GM12878 (cell line): Measurements from ENCODE around the gene TIMM22. TPM values are rescaled to one million over a fixed set of nuclear protein-coding genes. Genes with fewer than 3 reads are reported as not detected.

Source experiments
- BHLHE40 ChIP-seq, 2 experiments: fragments of 450-650 bp in 1 of 2; IDR thresholded peaks; 2 replicates each; pipeline ENCODE4 v1.6.1; 2011 to 2017; ENCODE audit warnings: low read depth in 2 of 2, borderline replicate concordance in 1 of 2, improper control_type of control experiment in 1 of 2, low read length in 1 of 2, mild to moderate bottlenecking in 1 of 2
- CBX3 ChIP-seq: fragments of 200-600 bp; sonication (generic); IDR thresholded peaks from 2 replicates; pipeline ENCODE4 v1.6.1; 2016; ENCODE audit warnings: low read depth, borderline replicate concordance
- ESRRA ChIP-seq: IDR thresholded peaks from 2 replicates; pipeline ENCODE4 v1.6.1; 2012; ENCODE audit warnings: mild to moderate bottlenecking, low read length, improper control_type of control experiment
- MYB ChIP-seq: fragments of 150-350 bp; IDR thresholded peaks from 2 replicates; pipeline ENCODE4 v1.6.1; 2014; ENCODE audit warnings: mild to moderate bottlenecking, low read depth, low read length, borderline replicate concordance
- PRDM15 ChIP-seq: fragments of 450-650 bp; formaldehyde crosslinking; IDR thresholded peaks from 2 replicates; pipeline ENCODE4 v1.4.0; 2020; ENCODE audit warnings: mild to moderate bottlenecking, moderate library complexity
- SIN3A ChIP-seq: IDR thresholded peaks from 2 replicates; pipeline ENCODE4 v1.6.1; 2012; ENCODE audit warnings: low read depth, low read length, improper control_type of control experiment
- STAT3 ChIP-seq: IDR thresholded peaks from 2 replicates; pipeline ENCODE4 v1.6.1; 2011; ENCODE audit warnings: low read depth, low read length, improper control_type of control experiment
- polyA plus RNA-seq, 11 experiments: library from polyadenylated mRNA; depleted of rRNA in 4 of 11; unstranded in 6 of 11; stranded (reverse) in 5 of 11; fragments of >200 nt; fragmentation: Nextera tagmentation in 4 of 11; fragmentation: Illumina TruSeq in 1 of 11; extraction: Ambion mirVana in 4 of 11; extraction: Trizol in 1 of 11; gene quantifications; 1 replicate in 1 of 11; 2 replicates in 10 of 11; pipeline versions ENCODE4 v1.2.1 to v1.2.3, GENCODE V29; 2011 to 2016; ENCODE audit warnings: inconsistent platforms in 2 of 11, missing spikeins in 2 of 11, low read depth in 1 of 11
- total RNA-seq, 4 experiments: library from RNA; depleted of rRNA in 3 of 4; stranded (reverse); fragments of >200 nt in 3 of 4; fragmentation: Illumina TruSeq in 1 of 4; extraction: Trizol in 1 of 4; gene quantifications; 2 replicates each; pipeline versions ENCODE4 v1.2.1 to v1.2.3, GENCODE V29; 2013 to 2021
- TF ChIP-seq, protein P1 (sequence below): IDR thresholded peaks from 2 replicates; pipeline ENCODE4 v1.6.1; 2012; ENCODE audit warnings: mild to moderate bottlenecking, low read depth, low read length
- TF ChIP-seq, protein P2 (sequence below): fragments of 450-650 bp; IDR thresholded peaks from 2 replicates; pipeline ENCODE4 v1.6.1; 2017; ENCODE audit warnings: mild to moderate bottlenecking

Gene TIMM22
- total and polyA plus RNA-seq, 10 of the 15 experiments (the other 5 are each of a cell fraction or from before 2014, with no cell fraction given), result 4.4 to 25.0 (median 10.6) TPM

DNA sequence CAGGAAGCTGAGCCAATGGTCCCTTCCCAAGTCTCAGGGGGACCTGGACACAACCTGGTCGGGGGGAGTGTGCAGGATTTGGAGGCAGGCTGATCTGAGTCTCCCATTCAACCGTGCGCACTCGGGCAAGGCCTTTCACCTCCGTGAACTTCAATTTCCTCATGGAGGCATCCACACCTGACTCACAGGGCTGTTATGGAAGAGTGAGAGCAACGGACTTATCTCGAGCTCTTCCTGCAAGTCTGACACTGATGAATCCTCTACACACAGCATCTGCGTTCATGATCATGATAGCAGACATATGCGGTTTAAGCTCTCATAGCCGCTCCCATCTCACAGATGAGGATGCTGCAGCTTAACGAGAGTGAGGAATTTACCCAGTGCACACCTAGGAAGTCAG, 21.6 kb downstream of the TIMM22 start (continued):
- TF ChIP-seq PRDM15 (no peak), SIN3A (no peak), BHLHE40 (IDR thresholded peaks at IDR 0.05; ENCODE audit: borderline replicate concordance in 1 of 2, low read depth in 2 of 2, low read length in 1 of 2) (no peak), ESRRA (no peak), CBX3 (no peak), STAT3 (no peak), MYB (no peak)
- TF ChIP-seq, protein P1, sequence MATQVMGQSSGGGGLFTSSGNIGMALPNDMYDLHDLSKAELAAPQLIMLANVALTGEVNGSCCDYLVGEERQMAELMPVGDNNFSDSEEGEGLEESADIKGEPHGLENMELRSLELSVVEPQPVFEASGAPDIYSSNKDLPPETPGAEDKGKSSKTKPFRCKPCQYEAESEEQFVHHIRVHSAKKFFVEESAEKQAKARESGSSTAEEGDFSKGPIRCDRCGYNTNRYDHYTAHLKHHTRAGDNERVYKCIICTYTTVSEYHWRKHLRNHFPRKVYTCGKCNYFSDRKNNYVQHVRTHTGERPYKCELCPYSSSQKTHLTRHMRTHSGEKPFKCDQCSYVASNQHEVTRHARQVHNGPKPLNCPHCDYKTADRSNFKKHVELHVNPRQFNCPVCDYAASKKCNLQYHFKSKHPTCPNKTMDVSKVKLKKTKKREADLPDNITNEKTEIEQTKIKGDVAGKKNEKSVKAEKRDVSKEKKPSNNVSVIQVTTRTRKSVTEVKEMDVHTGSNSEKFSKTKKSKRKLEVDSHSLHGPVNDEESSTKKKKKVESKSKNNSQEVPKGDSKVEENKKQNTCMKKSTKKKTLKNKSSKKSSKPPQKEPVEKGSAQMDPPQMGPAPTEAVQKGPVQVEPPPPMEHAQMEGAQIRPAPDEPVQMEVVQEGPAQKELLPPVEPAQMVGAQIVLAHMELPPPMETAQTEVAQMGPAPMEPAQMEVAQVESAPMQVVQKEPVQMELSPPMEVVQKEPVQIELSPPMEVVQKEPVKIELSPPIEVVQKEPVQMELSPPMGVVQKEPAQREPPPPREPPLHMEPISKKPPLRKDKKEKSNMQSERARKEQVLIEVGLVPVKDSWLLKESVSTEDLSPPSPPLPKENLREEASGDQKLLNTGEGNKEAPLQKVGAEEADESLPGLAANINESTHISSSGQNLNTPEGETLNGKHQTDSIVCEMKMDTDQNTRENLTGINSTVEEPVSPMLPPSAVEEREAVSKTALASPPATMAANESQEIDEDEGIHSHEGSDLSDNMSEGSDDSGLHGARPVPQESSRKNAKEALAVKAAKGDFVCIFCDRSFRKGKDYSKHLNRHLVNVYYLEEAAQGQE, result no peak
- TF ChIP-seq, protein P2, sequence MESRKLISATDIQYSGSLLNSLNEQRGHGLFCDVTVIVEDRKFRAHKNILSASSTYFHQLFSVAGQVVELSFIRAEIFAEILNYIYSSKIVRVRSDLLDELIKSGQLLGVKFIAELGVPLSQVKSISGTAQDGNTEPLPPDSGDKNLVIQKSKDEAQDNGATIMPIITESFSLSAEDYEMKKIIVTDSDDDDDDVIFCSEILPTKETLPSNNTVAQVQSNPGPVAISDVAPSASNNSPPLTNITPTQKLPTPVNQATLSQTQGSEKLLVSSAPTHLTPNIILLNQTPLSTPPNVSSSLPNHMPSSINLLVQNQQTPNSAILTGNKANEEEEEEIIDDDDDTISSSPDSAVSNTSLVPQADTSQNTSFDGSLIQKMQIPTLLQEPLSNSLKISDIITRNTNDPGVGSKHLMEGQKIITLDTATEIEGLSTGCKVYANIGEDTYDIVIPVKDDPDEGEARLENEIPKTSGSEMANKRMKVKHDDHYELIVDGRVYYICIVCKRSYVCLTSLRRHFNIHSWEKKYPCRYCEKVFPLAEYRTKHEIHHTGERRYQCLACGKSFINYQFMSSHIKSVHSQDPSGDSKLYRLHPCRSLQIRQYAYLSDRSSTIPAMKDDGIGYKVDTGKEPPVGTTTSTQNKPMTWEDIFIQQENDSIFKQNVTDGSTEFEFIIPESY, result no peak
